HCEC 1CT (cell line): ENCODE measurements around the gene CMAS.
A peak's percentile ranks its signal among the peaks of the same experiment; 100 is the strongest.
"Not testable (repeated sequence)": the region's sequence is repeated elsewhere in the genome, so short reads cannot be mapped to it uniquely, and the experiment has no call there.

Experiments used
- DNase-seq: peaks from one replicate; pipeline ENCODE4 v3.0.0-alpha.2; 2017

Gene CMAS

GRCh38 chr12:22046090-22046967 lies at the start of gene CMAS:
TSS of gene CMAS (plus strand) at chr12:22046218. CDS start at chr12:22046304, 86 bp downstream.
- DNase-seq, result peak; percentile 75

DNA sequence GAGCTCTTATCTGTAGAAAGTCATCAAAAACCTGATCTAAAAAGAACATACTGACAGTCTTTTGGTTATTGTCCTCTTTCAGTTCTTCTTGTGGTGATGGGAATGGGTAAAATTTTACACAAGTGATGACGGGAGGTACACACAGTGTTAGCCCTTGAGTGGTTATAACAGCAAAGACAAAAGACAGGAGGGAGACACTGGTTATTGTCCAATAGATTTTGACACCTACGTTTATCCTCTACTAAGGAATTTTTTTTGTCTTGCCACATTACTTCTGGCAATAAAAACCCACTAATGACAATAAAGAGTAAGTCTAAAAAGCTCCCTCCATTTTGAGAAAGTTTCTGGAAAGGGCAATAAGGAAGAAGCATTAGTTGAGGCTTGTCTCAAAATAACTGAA lies 47.7 kb upstream of the CMAS start:
- DNase-seq, result no peak

GRCh38 chr12:21998782-21999181 lies 47.2 kb upstream of the CMAS start:
- no peak for DNase-seq

GRCh38 chr12:22002430-22002829 lies 43.6 kb upstream of the CMAS start:
- DNase-seq, result no peak

- not testable (repeated sequence) for DNase-seq
Observed at GRCh38 chr12:22007794-22008193, 38.2 kb upstream of the CMAS start.

GRCh38 chr12:22008196-22008595 lies 37.8 kb upstream of the CMAS start:
- no peak for DNase-seq

DNA sequence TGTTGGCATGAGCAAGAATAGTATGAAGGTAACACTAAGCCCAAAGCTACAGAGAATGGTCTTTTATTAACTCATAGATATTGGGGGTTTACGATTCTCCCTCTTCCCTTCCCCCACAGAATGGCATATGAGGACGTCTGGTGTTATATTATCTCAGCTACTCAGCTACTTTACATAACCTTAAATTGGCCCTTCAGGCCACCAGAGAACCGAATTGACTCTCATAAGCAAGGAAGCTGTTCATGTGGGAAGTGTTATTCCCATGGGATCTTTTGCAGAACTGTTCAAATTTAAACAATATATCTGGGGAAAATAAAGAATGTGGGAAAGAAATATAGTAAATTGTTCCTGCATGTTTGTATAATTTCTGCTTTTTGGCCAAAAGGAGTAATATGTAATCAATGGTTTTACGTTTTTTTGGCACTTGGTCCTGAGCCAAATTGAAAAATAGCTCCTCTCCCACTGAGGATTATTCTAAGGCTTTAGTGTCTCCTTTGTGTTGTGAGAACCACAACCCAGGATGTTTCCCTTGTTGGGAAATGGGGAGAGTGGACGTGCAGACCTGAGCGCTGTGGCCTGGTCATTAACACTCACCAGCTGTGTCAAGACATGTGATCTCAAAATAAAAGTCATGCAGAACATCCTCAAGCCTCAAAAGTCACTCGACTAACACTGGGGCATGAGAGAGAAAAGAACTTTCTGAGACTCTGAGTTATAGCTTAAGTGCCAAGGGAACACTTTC lies 31.8 kb upstream of the CMAS start:
- no peak for DNase-seq

DNA sequence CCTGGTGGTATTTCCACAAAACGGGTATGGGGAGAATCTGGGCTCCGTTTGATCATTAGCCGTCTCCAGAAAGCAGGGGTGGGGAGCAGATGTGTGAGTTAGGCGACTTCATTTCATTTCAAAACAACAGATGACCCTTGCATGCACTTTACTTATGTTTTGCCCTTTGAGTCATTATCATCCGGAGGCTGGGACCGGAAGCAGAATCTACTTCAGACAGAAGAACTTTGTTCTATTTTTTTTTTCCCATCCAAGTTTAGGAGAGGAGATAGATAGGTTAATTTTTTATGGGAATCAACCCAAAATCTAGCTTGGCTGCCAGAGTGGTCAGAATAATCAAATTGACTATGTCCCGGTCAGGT lies 31.3 kb upstream of the CMAS start:
- no peak for DNase-seq

GRCh38 chr12:22016982-22017381 lies 29.0 kb upstream of the CMAS start:
- DNase-seq, result no peak

DNA sequence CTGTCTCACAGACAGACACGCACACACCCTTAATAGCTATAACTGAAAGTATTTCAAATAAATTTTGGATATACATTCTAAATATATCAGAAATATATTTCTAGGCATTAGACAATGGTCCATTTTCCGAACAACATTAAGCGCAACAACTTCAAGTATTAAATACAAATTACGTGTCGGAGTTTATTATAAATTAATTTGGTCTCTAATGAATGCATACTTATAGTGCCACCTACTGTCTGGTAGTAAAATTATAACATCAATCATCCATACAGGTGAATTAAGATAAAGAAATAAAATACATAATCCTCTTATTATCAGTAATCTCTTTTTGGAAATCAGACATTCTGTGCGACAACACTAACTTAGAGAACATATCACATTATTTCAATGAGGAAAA lies 27.2 kb upstream of the CMAS start:
- peak; percentile 33 for DNase-seq

DNA sequence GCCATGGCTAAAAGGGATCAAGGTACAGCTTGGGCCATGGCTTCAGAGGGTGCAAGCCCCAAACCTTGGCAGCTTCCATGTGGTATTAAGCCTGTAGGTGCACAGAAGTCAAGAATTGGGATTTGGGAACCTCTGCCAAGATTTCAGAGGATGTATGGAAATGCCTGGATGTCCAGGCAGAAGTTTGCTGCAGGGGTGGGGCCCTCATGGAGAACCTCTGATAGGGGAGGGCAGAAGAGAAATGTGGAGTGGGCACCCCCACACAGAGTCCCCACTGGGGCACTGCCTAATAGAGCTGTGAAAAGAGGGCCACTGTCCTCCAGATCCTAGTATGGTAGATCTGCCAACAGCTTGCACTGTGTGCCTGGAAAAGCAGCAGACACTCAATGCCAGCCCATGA lies 22.5 kb upstream of the CMAS start:
- DNase-seq, result not testable (repeated sequence)

- DNase-seq, result no peak
Observed at GRCh38 chr12:22029491-22029890, 16.5 kb upstream of the CMAS start.

DNA sequence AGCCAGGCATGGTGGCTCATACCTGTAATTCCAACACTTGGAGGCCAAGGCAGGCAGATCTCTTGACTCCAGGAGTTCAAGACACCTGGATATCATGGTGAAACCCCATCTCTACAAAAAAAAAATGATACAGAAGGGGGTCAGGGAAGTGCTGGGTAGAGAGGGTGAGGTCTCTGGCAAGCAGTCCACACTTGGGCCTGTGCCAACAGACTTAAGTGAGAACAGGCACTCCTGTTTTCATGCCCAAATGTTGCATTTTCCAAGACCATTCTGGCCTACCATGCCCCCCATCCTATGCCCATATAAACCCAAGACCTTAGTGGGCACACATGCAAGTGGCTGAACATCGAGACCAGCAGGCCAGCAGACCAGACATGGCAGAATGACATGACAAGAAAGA lies 16.0 kb upstream of the CMAS start:
- no peak for DNase-seq

DNA sequence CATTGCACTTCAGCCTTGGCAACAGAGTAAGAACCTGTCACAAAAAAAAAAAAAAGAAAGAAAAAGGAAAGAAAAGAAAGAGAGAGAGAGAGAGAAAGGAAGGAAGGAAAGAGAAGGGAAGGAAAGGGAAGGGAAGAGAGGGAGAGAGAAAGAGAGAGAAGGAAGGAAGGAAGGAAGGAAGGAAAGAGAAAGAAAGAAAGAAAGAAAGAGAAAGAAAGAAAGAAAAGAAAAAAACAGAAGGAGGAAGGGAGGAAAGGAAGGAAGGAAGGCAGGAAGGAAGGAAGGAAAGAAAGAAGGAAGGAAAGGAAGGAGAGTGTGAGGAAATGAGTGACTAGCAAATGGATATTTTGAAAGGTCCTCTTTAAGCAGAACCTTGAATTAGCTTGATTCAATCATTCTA lies 13.3 kb upstream of the CMAS start:
- DNase-seq, result no peak

- DNase-seq, result no peak
Observed at GRCh38 chr12:22034709-22035506, 11.1 kb upstream of the CMAS start.

GRCh38 chr12:22037947-22038346 lies 8.1 kb upstream of the CMAS start:
- DNase-seq, result peak; percentile 19

DNA sequence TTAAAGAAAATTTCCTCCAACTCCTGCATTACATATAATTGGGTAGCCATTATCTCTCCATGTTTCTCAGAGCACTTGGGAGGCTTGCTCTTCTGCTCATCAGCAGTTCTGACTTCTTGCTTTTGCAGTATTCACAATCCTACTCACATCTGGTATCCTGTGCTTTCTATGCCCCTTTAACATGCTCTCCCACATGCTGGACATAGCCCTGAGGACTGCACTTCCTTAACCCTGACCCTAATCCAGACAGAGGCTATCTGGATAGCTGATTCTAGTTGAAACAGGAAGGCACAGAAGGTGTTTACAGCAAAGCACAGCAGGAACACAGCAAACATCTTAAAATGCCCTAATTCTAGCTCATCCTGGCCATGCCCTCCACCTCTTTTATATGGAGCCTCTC lies 7.3 kb upstream of the CMAS start:
- DNase-seq, result no peak

DNA sequence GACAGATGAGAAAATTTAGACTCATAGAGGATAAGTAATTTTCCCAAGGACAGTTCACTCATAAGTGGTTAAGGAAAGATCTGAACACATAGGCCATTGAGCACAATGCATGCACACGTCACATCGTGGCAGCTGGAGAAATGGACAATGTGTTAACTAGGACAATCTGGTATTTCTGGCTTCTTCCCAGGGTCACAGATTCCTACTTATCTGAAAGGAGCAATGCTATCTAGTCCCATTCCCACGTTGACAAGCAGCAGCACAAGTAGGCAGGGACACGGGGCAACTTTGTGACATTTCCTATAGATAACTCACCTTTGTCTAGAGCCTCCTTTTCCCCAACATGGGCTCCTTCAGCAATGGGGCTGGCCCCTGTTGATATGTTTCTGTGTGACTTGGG lies 6.7 kb upstream of the CMAS start:
- no peak for DNase-seq

GRCh38 chr12:22042976-22043669 lies 2.9 kb upstream of the CMAS start:
- peak; percentile 94 for DNase-seq

- DNase-seq, result no peak
Observed at GRCh38 chr12:22043943-22044342, 2.1 kb upstream of the CMAS start.

- no peak for DNase-seq
Observed at GRCh38 chr12:22044391-22044790, 1.6 kb upstream of the CMAS start.

GRCh38 chr12:22046968-22047390 lies 961 bp downstream of the CMAS start:
- peak; percentile 44 for DNase-seq

- DNase-seq, result no peak
Observed at GRCh38 chr12:22047494-22047893, 1.5 kb downstream of the CMAS start.
